Measurements from ENCODE around the gene MYD88. TPM values are rescaled to one million over a fixed set of nuclear protein-coding genes. Genes with fewer than 3 reads are reported as not detected.

Gene MYD88
- total RNA-seq, 1 experiment from 2014 or later: 21.2 TPM

DNA sequence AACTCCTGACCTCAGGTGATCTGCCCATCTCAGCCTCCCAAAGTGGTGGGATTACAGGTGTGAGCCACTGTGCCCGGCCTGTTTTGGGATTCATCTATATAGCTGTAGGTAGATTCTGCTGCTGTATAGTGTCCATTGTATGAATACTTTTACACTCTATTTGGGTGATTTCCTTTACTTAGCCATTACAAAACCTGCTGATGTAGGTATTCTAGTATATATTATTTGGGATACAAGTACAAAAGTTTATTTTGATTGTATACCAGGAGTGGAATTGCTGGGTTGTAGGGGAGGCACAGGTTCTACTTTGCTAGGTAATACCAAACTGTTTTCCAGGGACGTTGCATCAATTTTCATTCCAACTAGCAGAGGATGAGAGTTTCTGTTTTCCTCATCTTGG lies 17.4 kb downstream of the MYD88 start:
- Mint-ChIP-seq H3K27me3 (ENCODE audit: insufficient read depth, unreplicated experiment) (no peaks in the 10 kb centered on the region), H3K4me1 (ENCODE audit: low read depth, unreplicated experiment) (no peaks in the 10 kb centered on the region), H3K9me3 (ENCODE audit: unreplicated experiment) (no peaks in the 10 kb centered on the region), H3K27ac (ENCODE audit: unreplicated experiment) (no peak overlapping the region), H3K36me3 (ENCODE audit: insufficient read depth, unreplicated experiment) (no peaks in the 10 kb centered on the region), H3K4me3 (ENCODE audit: unreplicated experiment) (no peak overlapping the region)
- H3K4me3 ChIP-seq (ENCODE audit: low read depth, low read length): no peak overlapping the region
- H3K36me3 ChIP-seq (ENCODE audit: control insufficient read depth, insufficient read depth, low read length): no peaks in the 10 kb centered on the region
- no peak for DNase-seq
- H3K9me3 ChIP-seq: no peaks in the 10 kb centered on the region
- intact Hi-C loops (cut with micrococcal nuclease; ENCODE audit: unreplicated experiment): no loop called here
- TF ChIP-seq CTCF (IDR thresholded peaks at IDR 0.05; ENCODE audit: insufficient read depth in 1 of 2, low read depth in 1 of 2, low read length in 1 of 2, severe bottlenecking in 1 of 2, unreplicated experiment in 1 of 2): no peak
- CTCF ChIA-PET: no interaction called here
- peaks cover 15% of the 10 kb centered on the region for H3K4me1 ChIP-seq
- POLR2A ChIA-PET: no interaction called here
- BruUV-seq (replicated peaks): no TSS peak
- H3K27me3 ChIP-seq (replicated peaks; ENCODE audit: control insufficient read depth, insufficient read depth, low read length): no peaks in the 10 kb centered on the region

GRCh38 chr3:38157117-38157516 lies 18.7 kb downstream of the MYD88 start:
- Mint-ChIP-seq H3K4me1 (ENCODE audit: low read depth, unreplicated experiment) (no peaks in the 10 kb centered on the region), H3K27ac (ENCODE audit: unreplicated experiment) (no peak overlapping the region), H3K4me3 (ENCODE audit: unreplicated experiment) (no peak overlapping the region), H3K9me3 (ENCODE audit: unreplicated experiment) (no peaks in the 10 kb centered on the region), H3K36me3 (ENCODE audit: insufficient read depth, unreplicated experiment) (no peaks in the 10 kb centered on the region), H3K27me3 (ENCODE audit: insufficient read depth, unreplicated experiment) (no peaks in the 10 kb centered on the region)
- Histone ChIP-seq H3K9me3 (no peaks in the 10 kb centered on the region), H3K4me3 (ENCODE audit: low read depth, low read length) (no peak overlapping the region), H3K4me1 (peaks cover 15% of the 10 kb centered on the region), H3K36me3 (ENCODE audit: control insufficient read depth, insufficient read depth, low read length) (no peaks in the 10 kb centered on the region), H3K27me3 (replicated peaks; ENCODE audit: control insufficient read depth, insufficient read depth, low read length) (no peaks in the 10 kb centered on the region)
- ChIA-PET CTCF (no interaction called here), POLR2A (no interaction called here)
- no peak for TF ChIP-seq CTCF (IDR thresholded peaks at IDR 0.05; ENCODE audit: insufficient read depth in 1 of 2, low read depth in 1 of 2, low read length in 1 of 2, severe bottlenecking in 1 of 2, unreplicated experiment in 1 of 2)
- no peak for DNase-seq
- no TSS peak for BruUV-seq (replicated peaks)
- intact Hi-C loops (cut with micrococcal nuclease; ENCODE audit: unreplicated experiment): no loop called here

DNA sequence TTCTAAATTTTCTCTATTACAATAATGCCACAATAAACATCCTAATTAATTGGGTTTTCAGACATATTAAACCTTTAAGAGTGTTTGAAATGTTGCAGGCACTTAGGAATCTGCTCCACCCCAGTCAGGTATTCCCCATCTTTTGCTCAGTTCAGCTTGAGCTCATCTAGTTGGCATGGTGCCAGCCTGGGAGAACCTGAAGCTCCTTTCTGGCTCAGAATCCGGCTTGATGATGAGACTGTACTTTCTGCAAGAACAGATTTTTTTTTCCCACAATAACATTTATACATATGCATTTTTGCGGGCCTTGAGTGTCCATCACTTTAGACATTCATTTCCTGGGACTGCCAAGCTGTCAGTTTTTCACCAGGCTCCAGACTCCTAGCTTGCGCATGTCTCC lies 19.1 kb downstream of the MYD88 start:
- H3K36me3 ChIP-seq (ENCODE audit: control insufficient read depth, insufficient read depth, low read length): no peaks in the 10 kb centered on the region
- Mint-ChIP-seq H3K36me3 (ENCODE audit: insufficient read depth, unreplicated experiment) (no peaks in the 10 kb centered on the region), H3K4me3 (ENCODE audit: unreplicated experiment) (no peak overlapping the region), H3K4me1 (ENCODE audit: low read depth, unreplicated experiment) (no peaks in the 10 kb centered on the region), H3K27me3 (ENCODE audit: insufficient read depth, unreplicated experiment) (no peaks in the 10 kb centered on the region), H3K27ac (ENCODE audit: unreplicated experiment) (no peak overlapping the region), H3K9me3 (ENCODE audit: unreplicated experiment) (no peaks in the 10 kb centered on the region)
- H3K9me3 ChIP-seq: no peaks in the 10 kb centered on the region
- ChIA-PET POLR2A (no interaction called here), CTCF (interaction anchor here (0.5 to 0.6 kb wide), 2 partner anchors 10 to 339 kb away, joined by 3 to 4 read pairs; partner anchors contain the start of gene EXOG)
- intact Hi-C loops (cut with micrococcal nuclease; ENCODE audit: unreplicated experiment): no loop called here
- H3K27me3 ChIP-seq (replicated peaks; ENCODE audit: control insufficient read depth, insufficient read depth, low read length): no peaks in the 10 kb centered on the region
- H3K4me1 ChIP-seq: peaks cover 15% of the 10 kb centered on the region
- DNase-seq: no peak
- BruUV-seq (replicated peaks): no TSS peak
- no peak overlapping the region for H3K4me3 ChIP-seq (ENCODE audit: low read depth, low read length)
- no peak for TF ChIP-seq CTCF (IDR thresholded peaks at IDR 0.05; ENCODE audit: insufficient read depth in 1 of 2, low read depth in 1 of 2, low read length in 1 of 2, severe bottlenecking in 1 of 2, unreplicated experiment in 1 of 2)

All from Caco-2 (cell line).